PC-9 (cell line): Measurements from ENCODE around the gene MAML3. TPM values are rescaled to one million over a fixed set of nuclear protein-coding genes. Genes with fewer than 3 reads are reported as not detected.

Experiments used
- BruUV-seq: library from RNA; stranded (reverse); fragments of 400-500 nt; replicated peaks from 2 replicates; lab custom pipeline; 2021; lab: Mats Ljungman, UMichigan
- CTCF ChIA-PET: fragments of 300-600 bp; sonication (Branson Sonifier 250); formaldehyde crosslinking; loops from one replicate; lab custom pipeline; 2022; ENCODE audit warnings: antibody characterized with exemption; lab: Charles Lee
- POLR2A ChIA-PET: fragments of 300-600 bp; sonication (Branson Sonifier 250); formaldehyde crosslinking; loops from one replicate; lab custom pipeline; 2022; ENCODE audit warnings: antibody characterized with exemption; ENCODE audit not compliant: unreplicated experiment; lab: Charles Lee
- DNase-seq, 2 experiments: peaks; one replicate each; pipeline versions ENCODE4 v3.0.0 to v3.0.0-alpha.2; 2015 to 2022; ENCODE audit warnings: mixed read lengths in 1 of 2
- H2AFZ ChIP-seq: fragments of 200-600 bp; sonication (generic); 2 replicates; pipeline ENCODE4 v1.8.1; 2017; ENCODE audit warnings: antibody characterized with exemption
- H3F3A ChIP-seq: fragments of 200-600 bp; sonication (generic); 2 replicates; pipeline ENCODE4 v1.8.1; 2017; ENCODE audit warnings: antibody characterized with exemption, mild to moderate bottlenecking, low read depth; ENCODE audit not compliant: insufficient read depth
- H3K27ac ChIP-seq: fragments of 200-600 bp; sonication (generic); 2 replicates; pipeline ENCODE4 v1.6.1; 2016; ENCODE audit warnings: mixed run types
- H3K27me3 ChIP-seq: fragments of 200-600 bp; sonication (generic); 2 replicates; pipeline ENCODE4 v1.6.1; 2016; ENCODE audit warnings: low read depth, mixed run types; ENCODE audit not compliant: insufficient read depth
- H3K36me3 ChIP-seq: fragments of 200-600 bp; sonication (generic); 2 replicates; pipeline ENCODE4 v1.6.1; 2016; ENCODE audit warnings: low read depth, mixed run types
- H3K4me1 ChIP-seq: fragments of 200-600 bp; sonication (generic); replicated peaks from 2 replicates; pipeline ENCODE4 v1.6.1; 2016; ENCODE audit warnings: mixed run types; ENCODE audit not compliant: insufficient read depth
- H3K4me2 ChIP-seq: fragments of 200-600 bp; sonication (generic); 2 replicates; pipeline ENCODE4 v1.6.1; 2017; ENCODE audit warnings: mixed run types
- H3K4me3 ChIP-seq: fragments of 200-600 bp; sonication (generic); 2 replicates; pipeline ENCODE4 v1.6.1; 2016; ENCODE audit warnings: mixed run types
- H3K79me2 ChIP-seq: fragments of 200-600 bp; sonication (generic); 2 replicates; pipeline ENCODE4 v1.6.1; 2017; ENCODE audit warnings: low read depth, mixed run types
- H3K9me2 ChIP-seq: fragments of 200-600 bp; sonication (generic); 2 replicates; pipeline ENCODE4 v1.8.1; 2017; ENCODE audit warnings: mild to moderate bottlenecking; ENCODE audit not compliant: insufficient read depth
- H3K9me3 ChIP-seq: fragments of 200-600 bp; sonication (generic); 2 replicates; pipeline ENCODE4 v1.8.1; 2016; ENCODE audit warnings: low read depth; ENCODE audit not compliant: insufficient read depth
- H4K20me1 ChIP-seq: fragments of 200-600 bp; sonication (generic); 2 replicates; pipeline ENCODE4 v1.8.1; 2017; ENCODE audit not compliant: insufficient read depth
- CTCF ChIP-seq: fragments of 200-600 bp; sonication (generic); conservative IDR thresholded peaks from 2 replicates; pipeline ENCODE4 v1.6.1; 2017; ENCODE audit warnings: mixed run types, antibody characterized with exemption, mild to moderate bottlenecking, moderate library complexity
- EZH2 ChIP-seq: fragments of 200-600 bp; sonication (generic); IDR thresholded peaks from 2 replicates; pipeline ENCODE4 v1.8.0; 2017; ENCODE audit warnings: antibody characterized with exemption, low read depth
- intact Hi-C: fragments of 100-400 bp; cut with micrococcal nuclease; formaldehyde crosslinking; loops from one replicate; pipeline ENCODE4 v1.10.0; 2022; ENCODE audit not compliant: unreplicated experiment
- total RNA-seq: library from RNA; stranded (reverse); gene quantifications from 2 replicates; pipeline ENCODE4 v1.2.3, GENCODE V29; 2021

MAML3 gene
- total RNA-seq, 1 experiment from 2014 or later = 15.2 TPM

- POLR2A ChIA-PET = interaction anchor here (0.6 kb wide), 1 partner anchor 532 kb away, joined by 3 read pairs; no protein-coding TSS in a partner anchor
- Histone ChIP-seq H3K27me3 (no peaks in the 10 kb centered on the region), H3K27ac (no peak overlapping the region), H2AFZ (no peak overlapping the region), H3K36me3 (no peaks in the 10 kb centered on the region), H3K4me2 (no peak overlapping the region), H3K9me2 (no peaks in the 10 kb centered on the region), H4K20me1 (no peaks in the 10 kb centered on the region), H3K79me2 (peaks cover 7% of the 10 kb centered on the region; the same call in 1 of the 2 replicates), H3K4me3 (no peak overlapping the region), H3K4me1 (peaks cover 9% of the 10 kb centered on the region), H3K9me3 (no peaks in the 10 kb centered on the region), H3F3A (peaks cover 7% of the 10 kb centered on the region; the same call in 1 of the 2 replicates)
- DNase-seq = no peak
- BruUV-seq = no TSS peak
- intact Hi-C loops = no loop called here
- TF ChIP-seq CTCF (no peak), EZH2 (no peak)
- CTCF ChIA-PET = no interaction called here
Observed at GRCh38 chr4:139869810-139870209, 284.2 kb downstream of the MAML3 start.

GRCh38 chr4:139866276-139866962, 287.6 kb downstream of the MAML3 start:
- Histone ChIP-seq H4K20me1 (no peaks in the 10 kb centered on the region), H3K4me2 (no peak overlapping the region), H3K4me3 (no peak overlapping the region), H3K36me3 (no peaks in the 10 kb centered on the region), H3K27ac (no peak overlapping the region), H3K79me2 (peaks cover 6% of the 10 kb centered on the region; the same call in 1 of the 2 replicates), H3F3A (no peaks in the 10 kb centered on the region), H2AFZ (no peak overlapping the region), H3K9me2 (no peaks in the 10 kb centered on the region), H3K9me3 (no peaks in the 10 kb centered on the region), H3K4me1 (no peaks in the 10 kb centered on the region; the same call in 1 of the 2 replicates), H3K27me3 (no peaks in the 10 kb centered on the region)
- POLR2A ChIA-PET = interaction anchor here (0.5 kb wide), 1 partner anchor 18 kb away, joined by 4 read pairs; no protein-coding TSS in a partner anchor
- no TSS peak for BruUV-seq
- TF ChIP-seq CTCF (no peak), EZH2 (no peak)
- CTCF ChIA-PET = interaction anchor here (0.6 kb wide), 1 partner anchor 140 kb away, joined by 3 read pairs; no protein-coding TSS in a partner anchor
- DNase-seq = no peak
- intact Hi-C loops = no loop called here

GRCh38 chr4:139865537-139865936, 288.4 kb downstream of the MAML3 start:
- Histone ChIP-seq H3K9me3 (no peaks in the 10 kb centered on the region), H3K4me3 (no peak overlapping the region), H3K79me2 (no peaks in the 10 kb centered on the region), H3K9me2 (no peaks in the 10 kb centered on the region), H2AFZ (no peak overlapping the region), H3K27ac (no peak overlapping the region), H4K20me1 (no peaks in the 10 kb centered on the region), H3K4me1 (no peaks in the 10 kb centered on the region; the same call in 1 of the 2 replicates), H3K27me3 (no peaks in the 10 kb centered on the region), H3F3A (no peaks in the 10 kb centered on the region), H3K36me3 (no peaks in the 10 kb centered on the region), H3K4me2 (no peak overlapping the region)
- TF ChIP-seq CTCF = no peak
- TF ChIP-seq EZH2 = no peak
- DNase-seq = no peak
- ChIA-PET POLR2A (no interaction called here), CTCF (no interaction called here)
- BruUV-seq = no TSS peak
- intact Hi-C loops = no loop called here
